Inferior parietal cortex (tissue), 1 donor: Measurements from ENCODE around the gene NRIP1.
"Not testable (repeated sequence)": the region's sequence is repeated elsewhere in the genome, so short reads cannot be mapped to it uniquely, and the experiment has no call there.

Experiments used
- DNase-seq: peaks from one replicate; pipeline ENCODE4 v3.0.0-alpha.2; 2016; ENCODE audit errors: extremely low spot score

NRIP1 gene

GRCh38 chr21:15037095-15037899, 27.5 kb downstream of the NRIP1 start:
- DNase-seq, result no peak

- no peak for DNase-seq
Measured at GRCh38 chr21:15036189-15036588, 28.6 kb downstream of the NRIP1 start.

- DNase-seq, result no peak
Measured at GRCh38 chr21:15034126-15034853, 30.5 kb downstream of the NRIP1 start.

GRCh38 chr21:15031790-15032357, 32.9 kb downstream of the NRIP1 start:
- no peak for DNase-seq

GRCh38 chr21:15031362-15031761, 33.4 kb downstream of the NRIP1 start:
- DNase-seq, result not testable (repeated sequence)

GRCh38 chr21:15030861-15031260, 33.9 kb downstream of the NRIP1 start:
- not testable (repeated sequence) for DNase-seq

- DNase-seq, result no peak
Measured at GRCh38 chr21:15029077-15029476, 35.7 kb downstream of the NRIP1 start.

- no peak for DNase-seq
Measured at GRCh38 chr21:15028186-15028585, 36.6 kb downstream of the NRIP1 start.

GRCh38 chr21:15027056-15027455, 37.7 kb downstream of the NRIP1 start:
- DNase-seq, result no peak

- no peak for DNase-seq
Measured at GRCh38 chr21:15026370-15026769, 38.4 kb downstream of the NRIP1 start.

GRCh38 chr21:15023776-15024175, 41.0 kb downstream of the NRIP1 start:
- no peak for DNase-seq

GRCh38 chr21:15022608-15023261, 42.1 kb downstream of the NRIP1 start:
- no peak for DNase-seq

GRCh38 chr21:15020797-15021196, 44.0 kb downstream of the NRIP1 start:
- no peak for DNase-seq

- DNase-seq, result no peak
Measured at GRCh38 chr21:15018382-15018781, 46.4 kb downstream of the NRIP1 start.

- DNase-seq, result no peak
Measured at GRCh38 chr21:15015622-15016471, 49.0 kb downstream of the NRIP1 start.

GRCh38 chr21:15014221-15014620, 50.6 kb downstream of the NRIP1 start:
- DNase-seq, result no peak

GRCh38 chr21:15011967-15012366, 52.8 kb downstream of the NRIP1 start:
- DNase-seq, result no peak

- no peak for DNase-seq
Measured at GRCh38 chr21:15010645-15011044, 54.2 kb downstream of the NRIP1 start.

GRCh38 chr21:15009837-15010363, 54.9 kb downstream of the NRIP1 start:
- DNase-seq, result no peak

GRCh38 chr21:15007716-15008296, 57.0 kb downstream of the NRIP1 start:
- DNase-seq, result no peak
